Measurements from ENCODE around the gene KLHL3.

The KLHL3 gene

GRCh38 chr5:137741718-137742117, 5.8 kb upstream of the KLHL3 start (continued):
- no peak for TF ChIP-seq ZNF26 (tag by site-specific recombination; IDR thresholded peaks at IDR 0.05)
- no peak for TF ChIP-seq ZBTB48 (tag by site-specific recombination; IDR thresholded peaks at IDR 0.05)

- ChIA-PET POLR2A (interaction anchor here (0.7 kb wide), 2 partner anchors 99 to 393 kb away, joined by 3 to 4 read pairs; no protein-coding TSS in a partner anchor), CTCF (interaction anchor here (5.1 to 10.2 kb wide), 2 partner anchors 81 to 110 kb away, joined by 87 to 201 read pairs; no protein-coding TSS in a partner anchor)
- no peaks in the 10 kb centered on the region for H3K36me3 ChIP-seq (ENCODE audit: control insufficient read depth in 2 of 2, insufficient read depth in 1 of 2, low read length in 2 of 2)
- H3K27ac ChIP-seq (ENCODE audit: extremely low read depth, low read depth, low read length), result no peak overlapping the region
- no peak overlapping the region for H3K4me3 ChIP-seq (ENCODE audit: low read depth, low read length)
- H3K9me3 ChIP-seq (ENCODE audit: control insufficient read depth, insufficient read depth, low read depth, low read length), result no peaks in the 10 kb centered on the region
- TF ChIP-seq PRDM4 (tag by site-specific recombination; IDR thresholded peaks at IDR 0.05), result no peak
- no peak for TF ChIP-seq ZNF239 (tag by site-specific recombination; IDR thresholded peaks at IDR 0.05)
- no peak for TF ChIP-seq SALL2 (tag by site-specific recombination; IDR thresholded peaks at IDR 0.05; ENCODE audit: borderline replicate concordance)
- no peak for TF ChIP-seq ZNF311 (tag by site-specific recombination; IDR thresholded peaks at IDR 0.05; ENCODE audit: borderline replicate concordance)
- TF ChIP-seq ZNF426 (tag by site-specific recombination; IDR thresholded peaks at IDR 0.05), result no peak
- TF ChIP-seq ZNF202 (tag by site-specific recombination; IDR thresholded peaks at IDR 0.05; ENCODE audit: borderline replicate concordance), result no peak
- no peak for TF ChIP-seq ZSCAN18 (tag by site-specific recombination; IDR thresholded peaks at IDR 0.05)
- H3K4me1 ChIP-seq (ENCODE audit: control insufficient read depth, insufficient read depth, low read length), result 0 out of 2 replicates have a peak, but pooled peaks cover 6% of the 10 kb centered on the region
Observed at GRCh38 chr5:137739737-137740136, 3.8 kb upstream of the KLHL3 start.

- Histone ChIP-seq H3K4me1 (ENCODE audit: control insufficient read depth, insufficient read depth, low read length) (0 out of 2 replicates have a peak, but pooled peaks cover 6% of the 10 kb centered on the region), H3K9me3 (ENCODE audit: control insufficient read depth, insufficient read depth, low read depth, low read length) (no peaks in the 10 kb centered on the region), H3K27ac (ENCODE audit: extremely low read depth, low read depth, low read length) (no peak overlapping the region), H3K4me3 (ENCODE audit: low read depth, low read length) (no peak overlapping the region), H3K36me3 (ENCODE audit: control insufficient read depth in 2 of 2, insufficient read depth in 1 of 2, low read length in 2 of 2) (no peaks in the 10 kb centered on the region)
- CTCF ChIA-PET, result interaction anchor here (0.6 to 10.2 kb wide), 3 partner anchors 11 to 80 kb away, joined by 3 to 201 read pairs (median 5); no protein-coding TSS in a partner anchor
- POLR2A ChIA-PET, result no interaction called here
- TF ChIP-seq ZNF529 (tag by site-specific recombination; IDR thresholded peaks at IDR 0.05; ENCODE audit: insufficient replicate concordance), result no peak
- no peak for TF ChIP-seq ZNF394 (tag by site-specific recombination; IDR thresholded peaks at IDR 0.05; ENCODE audit: borderline replicate concordance)
- no peak for TF ChIP-seq ZIC2 (tag by site-specific recombination; IDR thresholded peaks at IDR 0.05)
- no peak for TF ChIP-seq ZNF302 (tag by site-specific recombination; IDR thresholded peaks at IDR 0.05; ENCODE audit: low read depth)
- TF ChIP-seq OSR2 (tag by site-specific recombination; IDR thresholded peaks at IDR 0.05), result no peak
- TF ChIP-seq RBAK (tag by site-specific recombination; IDR thresholded peaks at IDR 0.05), result no peak
- TF ChIP-seq GLIS1 (tag by site-specific recombination; IDR thresholded peaks at IDR 0.05), result no peak
- no peak for TF ChIP-seq KLF17 (tag by site-specific recombination; IDR thresholded peaks at IDR 0.05)
- no peak for TF ChIP-seq ZNF121 (tag by site-specific recombination; IDR thresholded peaks at IDR 0.05)
- no peak for TF ChIP-seq SP7 (tag by site-specific recombination; IDR thresholded peaks at IDR 0.05)
- no peak for TF ChIP-seq KLF9 (tag by site-specific recombination; IDR thresholded peaks at IDR 0.05; ENCODE audit: low read depth)
- TF ChIP-seq ZNF449 (tag by site-specific recombination; IDR thresholded peaks at IDR 0.05), result no peak
- TF ChIP-seq SCRT1 (tag by site-specific recombination; IDR thresholded peaks at IDR 0.05; ENCODE audit: borderline replicate concordance), result no peak
- TF ChIP-seq YY1 (tag by site-specific recombination; IDR thresholded peaks at IDR 0.05), result no peak
Observed at GRCh38 chr5:137738947-137739346, 3.1 kb upstream of the KLHL3 start.
